ENCODE measurements around the gene CDADC1.

DNA sequence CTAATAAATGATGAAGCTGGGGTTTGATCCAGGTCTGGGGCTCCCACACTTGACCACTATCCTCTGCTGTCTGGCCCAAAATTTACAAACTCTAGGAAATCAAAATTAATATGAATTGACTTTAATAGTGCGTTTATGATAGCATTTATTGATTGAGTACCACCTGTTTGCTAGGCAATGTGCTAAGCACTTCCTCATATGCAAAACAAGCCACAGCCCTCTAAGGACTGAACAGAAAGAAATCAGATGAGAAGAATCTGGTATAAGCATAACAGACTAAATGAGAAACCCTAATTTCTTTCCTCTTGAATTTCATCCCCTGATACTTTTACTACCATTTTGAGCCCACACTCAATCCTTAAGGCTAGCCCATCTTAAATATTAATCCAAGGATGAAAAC, 34.2 kb upstream of the CDADC1 start:
- TF ChIP-seq POLR2A (IDR thresholded peaks at IDR 0.05), result no peak
- TF ChIP-seq, protein P1, sequence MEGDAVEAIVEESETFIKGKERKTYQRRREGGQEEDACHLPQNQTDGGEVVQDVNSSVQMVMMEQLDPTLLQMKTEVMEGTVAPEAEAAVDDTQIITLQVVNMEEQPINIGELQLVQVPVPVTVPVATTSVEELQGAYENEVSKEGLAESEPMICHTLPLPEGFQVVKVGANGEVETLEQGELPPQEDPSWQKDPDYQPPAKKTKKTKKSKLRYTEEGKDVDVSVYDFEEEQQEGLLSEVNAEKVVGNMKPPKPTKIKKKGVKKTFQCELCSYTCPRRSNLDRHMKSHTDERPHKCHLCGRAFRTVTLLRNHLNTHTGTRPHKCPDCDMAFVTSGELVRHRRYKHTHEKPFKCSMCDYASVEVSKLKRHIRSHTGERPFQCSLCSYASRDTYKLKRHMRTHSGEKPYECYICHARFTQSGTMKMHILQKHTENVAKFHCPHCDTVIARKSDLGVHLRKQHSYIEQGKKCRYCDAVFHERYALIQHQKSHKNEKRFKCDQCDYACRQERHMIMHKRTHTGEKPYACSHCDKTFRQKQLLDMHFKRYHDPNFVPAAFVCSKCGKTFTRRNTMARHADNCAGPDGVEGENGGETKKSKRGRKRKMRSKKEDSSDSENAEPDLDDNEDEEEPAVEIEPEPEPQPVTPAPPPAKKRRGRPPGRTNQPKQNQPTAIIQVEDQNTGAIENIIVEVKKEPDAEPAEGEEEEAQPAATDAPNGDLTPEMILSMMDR (IDR thresholded peaks at IDR 0.05), result no peak
